Prostate gland (tissue), 2 donors: ENCODE data around the gene RYR3.

Source experiments
- POLR2A ChIP-seq: fragments of 450-650 bp; IDR thresholded peaks from one replicate; pipeline ENCODE4 v1.6.1; 2016; ENCODE audit warnings: antibody characterized with exemption, mild to moderate bottlenecking
- POLR2AphosphoS5 ChIP-seq: sonication (generic); formaldehyde crosslinking; IDR thresholded peaks from one replicate; pipeline ENCODE4 v1.6.1; 2017; ENCODE audit warnings: antibody characterized with exemption
- TF ChIP-seq, protein P1 (sequence below), 4 experiments: fragments of 200-600 bp in 2 of 4; fragments of 450-650 bp in 2 of 4; sonication (generic) in 2 of 4; IDR thresholded peaks; 1 replicate in 3 of 4; 2 replicates in 1 of 4; pipeline ENCODE4 v1.5.1; 2016 to 2019; ENCODE audit warnings: antibody characterized with exemption in 4 of 4, mild to moderate bottlenecking in 2 of 4, moderate library complexity in 2 of 4

- TF ChIP-seq, protein P1, sequence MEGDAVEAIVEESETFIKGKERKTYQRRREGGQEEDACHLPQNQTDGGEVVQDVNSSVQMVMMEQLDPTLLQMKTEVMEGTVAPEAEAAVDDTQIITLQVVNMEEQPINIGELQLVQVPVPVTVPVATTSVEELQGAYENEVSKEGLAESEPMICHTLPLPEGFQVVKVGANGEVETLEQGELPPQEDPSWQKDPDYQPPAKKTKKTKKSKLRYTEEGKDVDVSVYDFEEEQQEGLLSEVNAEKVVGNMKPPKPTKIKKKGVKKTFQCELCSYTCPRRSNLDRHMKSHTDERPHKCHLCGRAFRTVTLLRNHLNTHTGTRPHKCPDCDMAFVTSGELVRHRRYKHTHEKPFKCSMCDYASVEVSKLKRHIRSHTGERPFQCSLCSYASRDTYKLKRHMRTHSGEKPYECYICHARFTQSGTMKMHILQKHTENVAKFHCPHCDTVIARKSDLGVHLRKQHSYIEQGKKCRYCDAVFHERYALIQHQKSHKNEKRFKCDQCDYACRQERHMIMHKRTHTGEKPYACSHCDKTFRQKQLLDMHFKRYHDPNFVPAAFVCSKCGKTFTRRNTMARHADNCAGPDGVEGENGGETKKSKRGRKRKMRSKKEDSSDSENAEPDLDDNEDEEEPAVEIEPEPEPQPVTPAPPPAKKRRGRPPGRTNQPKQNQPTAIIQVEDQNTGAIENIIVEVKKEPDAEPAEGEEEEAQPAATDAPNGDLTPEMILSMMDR (IDR thresholded peaks at IDR 0.05): no peak
- no peak for TF ChIP-seq POLR2AphosphoS5
- TF ChIP-seq POLR2A: no peak
Measured at GRCh38 chr15:33882921-33883320, 572.2 kb downstream of the RYR3 start.
